Hepatocyte (in vitro differentiated cells): Measurements from ENCODE around the gene DOCK3.

ENCODE experiments used
- CTCF ChIP-seq: fragments of 200-600 bp; sonication (generic); IDR thresholded peaks from 2 replicates; pipeline ENCODE4 v1.5.1; 2016; ENCODE audit warnings: antibody characterized with exemption, mild to moderate bottlenecking; ENCODE audit not compliant: poor library complexity
- EZH2phosphoT487 ChIP-seq: fragments of 200-600 bp; sonication (generic); IDR thresholded peaks from one replicate; pipeline ENCODE4 v1.6.1; 2018; ENCODE audit warnings: antibody characterized with exemption, mild to moderate bottlenecking, low read depth, moderate library complexity; ENCODE audit not compliant: unreplicated experiment, severe bottlenecking

DNA sequence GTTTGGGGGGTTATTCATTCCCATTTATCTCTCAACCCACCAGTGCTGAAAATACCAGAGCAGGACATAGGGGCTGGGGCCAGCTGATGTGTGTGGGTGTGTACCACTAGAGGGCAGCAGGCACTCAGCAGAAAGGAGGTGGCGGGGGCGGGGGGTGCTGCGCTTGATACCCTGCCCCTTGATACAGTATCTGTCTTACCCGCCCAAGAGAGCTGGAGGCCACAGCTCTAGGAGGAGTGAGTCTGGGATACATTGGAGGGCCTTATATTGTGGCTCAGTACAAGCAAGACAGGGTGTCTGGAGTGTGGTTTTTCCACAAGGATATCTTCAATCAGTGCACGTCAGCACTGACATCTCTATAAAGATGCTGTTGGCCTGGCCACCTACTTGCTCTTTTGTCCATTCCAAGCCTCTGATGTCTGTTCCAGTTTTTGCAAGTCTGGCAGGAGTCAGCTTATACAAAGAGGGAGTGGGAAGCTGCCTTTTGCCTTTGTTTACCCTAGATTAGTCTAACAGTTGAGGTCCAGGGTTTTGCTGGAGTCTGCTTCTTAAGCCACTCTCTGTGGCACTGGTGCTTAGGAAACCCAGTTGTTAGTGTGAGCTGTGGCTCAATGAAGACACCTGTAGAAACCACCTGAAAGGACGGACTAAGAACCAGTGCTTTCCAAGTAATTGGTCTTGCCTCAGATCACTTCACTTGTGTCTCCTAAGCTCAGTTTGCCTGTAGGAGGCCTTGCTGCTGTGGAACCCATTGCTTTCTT lies 714.9 kb downstream of the DOCK3 start:
- TF ChIP-seq CTCF (peak; percentile 67), EZH2phosphoT487 (no peak)
